Panc1 (cell line): ENCODE measurements around the gene CNDP1.

Source experiments
- POLR2AphosphoS5 ChIP-seq: IDR thresholded peaks from 2 replicates; pipeline ENCODE4 v1.6.1; 2012; ENCODE audit warnings: mild to moderate bottlenecking, low read depth, low read length, moderate library complexity
- REST ChIP-seq, 2 experiments: IDR thresholded peaks; 2 replicates each; pipeline ENCODE4 v1.6.1; 2011 to 2012; ENCODE audit warnings: low read depth in 2 of 2, control low read depth in 1 of 2, low read length in 1 of 2, mild to moderate bottlenecking in 1 of 2, moderate library complexity in 1 of 2; ENCODE audit not compliant: insufficient read depth in 1 of 2
- SIN3A ChIP-seq: IDR thresholded peaks from 2 replicates; pipeline ENCODE4 v1.6.1; 2012; ENCODE audit warnings: low read depth, mild to moderate bottlenecking, low read length, moderate library complexity, borderline replicate concordance; ENCODE audit not compliant: insufficient read depth
- TF ChIP-seq, protein P1 (sequence below): fragments of 450-650 bp; IDR thresholded peaks from 2 replicates; pipeline ENCODE4 v1.5.1; 2017; ENCODE audit warnings: mild to moderate bottlenecking

GRCh38 chr18:74582642-74583041 is 48.3 kb downstream of the CNDP1 start:
- TF ChIP-seq, protein P1, sequence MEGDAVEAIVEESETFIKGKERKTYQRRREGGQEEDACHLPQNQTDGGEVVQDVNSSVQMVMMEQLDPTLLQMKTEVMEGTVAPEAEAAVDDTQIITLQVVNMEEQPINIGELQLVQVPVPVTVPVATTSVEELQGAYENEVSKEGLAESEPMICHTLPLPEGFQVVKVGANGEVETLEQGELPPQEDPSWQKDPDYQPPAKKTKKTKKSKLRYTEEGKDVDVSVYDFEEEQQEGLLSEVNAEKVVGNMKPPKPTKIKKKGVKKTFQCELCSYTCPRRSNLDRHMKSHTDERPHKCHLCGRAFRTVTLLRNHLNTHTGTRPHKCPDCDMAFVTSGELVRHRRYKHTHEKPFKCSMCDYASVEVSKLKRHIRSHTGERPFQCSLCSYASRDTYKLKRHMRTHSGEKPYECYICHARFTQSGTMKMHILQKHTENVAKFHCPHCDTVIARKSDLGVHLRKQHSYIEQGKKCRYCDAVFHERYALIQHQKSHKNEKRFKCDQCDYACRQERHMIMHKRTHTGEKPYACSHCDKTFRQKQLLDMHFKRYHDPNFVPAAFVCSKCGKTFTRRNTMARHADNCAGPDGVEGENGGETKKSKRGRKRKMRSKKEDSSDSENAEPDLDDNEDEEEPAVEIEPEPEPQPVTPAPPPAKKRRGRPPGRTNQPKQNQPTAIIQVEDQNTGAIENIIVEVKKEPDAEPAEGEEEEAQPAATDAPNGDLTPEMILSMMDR, result no peak
- no peak for TF ChIP-seq POLR2AphosphoS5
- TF ChIP-seq REST (IDR thresholded peaks at IDR 0.05; ENCODE audit: insufficient read depth in 1 of 2, low read depth in 2 of 2, low read length in 1 of 2), result no peak
- TF ChIP-seq SIN3A, result no peak
